ENCODE data around the gene FAM174C. TPM values are rescaled to one million over a fixed set of nuclear protein-coding genes. Genes with fewer than 3 reads are reported as not detected.

Gene FAM174C
- total and polyA plus RNA-seq, 2 of the 8 experiments (the other 6 are each of a cell fraction or from before 2014, with no cell fraction given), result 44.5 to 125 TPM

DNA sequence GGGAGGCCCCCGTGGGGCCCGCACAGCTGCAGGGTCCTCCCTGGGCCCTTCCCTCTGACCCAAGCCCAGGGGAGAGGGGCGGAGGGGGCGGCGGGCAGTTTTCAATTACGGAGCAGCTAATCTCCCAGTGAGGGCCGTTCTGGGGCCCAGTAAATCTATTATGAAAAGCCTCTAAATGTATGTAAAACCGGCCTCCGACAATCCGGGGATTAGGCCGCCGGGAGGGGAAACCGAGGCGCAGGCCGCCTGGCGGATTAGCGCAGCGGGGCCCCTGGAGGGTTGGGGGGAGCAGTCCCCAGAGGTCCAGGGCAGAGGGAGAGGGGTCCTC, 35.5 kb downstream of the FAM174C start:
- Histone ChIP-seq H2BK20ac (ENCODE audit: low read length) (no peak overlapping the region), H3K23me2 (ENCODE audit: low read depth, low read length) (no peaks in the 10 kb centered on the region), H3K27me3 (replicated peaks in 1 of 4; ENCODE audit: control insufficient read depth in 3 of 4, extremely low read depth in 1 of 4, insufficient read depth in 3 of 4, low read length in 3 of 4) (peaks cover 0 to 2% (median under 1%) of the 10 kb centered on the region in 4 experiments; a peak in 4 of 7 replicates), H2BK12ac (ENCODE audit: low read depth, low read length) (no peak overlapping the region), H3K56ac (replicated peaks; ENCODE audit: insufficient read length, low read depth, low read length) (no peak overlapping the region), H2AK5ac (ENCODE audit: low read depth, low read length) (no peak overlapping the region), H2BK5ac (ENCODE audit: low read depth, low read length) (no peak overlapping the region), H3K18ac (ENCODE audit: extremely low read depth, low read length) (no peak overlapping the region), H3K36me3 (ENCODE audit: control insufficient read depth in 2 of 4, insufficient read depth in 4 of 4, low read length in 3 of 4) (no peaks in the 10 kb centered on the region), H3K23ac (ENCODE audit: insufficient read length) (no peak overlapping the region), H3K4me3 (ENCODE audit: extremely low read depth in 1 of 4, insufficient read depth in 2 of 4, low read depth in 3 of 4, low read length in 4 of 4) (no peak overlapping the region), H3K4me2 (ENCODE audit: insufficient read depth in 1 of 2, low read depth in 2 of 2, low read length in 2 of 2) (no peak overlapping the region), H3K27ac (ENCODE audit: low read depth, low read length) (no peak overlapping the region), H2BK15ac (ENCODE audit: low read length) (no peak overlapping the region), H3K9ac (replicated peaks in 1 of 4; ENCODE audit: extremely low read depth in 1 of 4, low read depth in 3 of 4, low read length in 3 of 4) (no peak overlapping the region), H3K9me3 (ENCODE audit: insufficient read depth in 2 of 2, low read depth in 1 of 2, low read length in 1 of 2) (no peaks in the 10 kb centered on the region), H4K8ac (ENCODE audit: extremely low read depth, insufficient read depth, low read length) (no peak overlapping the region), H3K79me2 (ENCODE audit: control insufficient read depth in 1 of 2, insufficient read depth in 2 of 2, low read length in 2 of 2) (no peaks in the 10 kb centered on the region), H3K4me1 (replicated peaks in 1 of 4; ENCODE audit: control insufficient read depth in 3 of 4, insufficient read depth in 4 of 4, low read length in 3 of 4) (peaks cover 0 to 3% (median 0%) of the 10 kb centered on the region in 4 experiments; a peak in 2 of 7 replicates), H3K79me1 (ENCODE audit: low read depth, low read length) (no peaks in the 10 kb centered on the region), H3K4ac (replicated peaks; ENCODE audit: insufficient read length, low read depth, low read length) (no peak overlapping the region), H4K20me1 (replicated peaks in 1 of 2; ENCODE audit: control insufficient read depth in 1 of 2, insufficient read depth in 2 of 2, low read length in 2 of 2) (no peaks in the 10 kb centered on the region), H4K91ac (replicated peaks; ENCODE audit: insufficient read length, low read length) (no peak overlapping the region), H2BK120ac (replicated peaks; ENCODE audit: low read depth, low read length) (no peak overlapping the region), H2AFZ (ENCODE audit: low read length) (no peak overlapping the region), H4K5ac (ENCODE audit: insufficient read length, low read depth, low read length) (no peak overlapping the region), H3K14ac (ENCODE audit: insufficient read length) (no peak overlapping the region)
- FAIRE-seq (no peak), DNase-seq (ENCODE audit: low read depth in 1 of 2, low spot score in 2 of 2) (no peak)
- CTCF ChIA-PET (ENCODE audit: partially characterized antibody), result interaction anchor here (0.6 to 1.8 kb wide), 6 partner anchors 11 to 100 kb away, joined by 3 to 6 read pairs (median 4); no protein-coding TSS in a partner anchor
- WGBS, 2 experiments (ENCODE audit: extremely low coverage in 1 of 2, insufficient coverage in 1 of 2, insufficient read length in 1 of 2, insufficient replicate concordance in 2 of 2, low coverage in 1 of 2, low lambda C conversion rate in 2 of 2, missing lambda C conversion rate in 1 of 2), result 94% methylated on average over 14 of the region's 18 CpGs; no CpG with 5 or more reads in 1 of the 2 experiments
- POLR2A ChIA-PET (ENCODE audit: partially characterized antibody), result interaction anchor here (1.1 to 4.0 kb wide), 4 partner anchors 13 to 133 kb away, joined by 3 to 18 read pairs (median 4); partner anchors contain the start of gene CIRBP
- TF ChIP-seq KDM5A (IDR thresholded peaks at IDR 0.05; ENCODE audit: low read length), result no peak
- no peak for TF ChIP-seq TBP (IDR thresholded peaks at IDR 0.05; ENCODE audit: low read depth, low read length)
- TF ChIP-seq CTBP2 (IDR thresholded peaks at IDR 0.05; ENCODE audit: borderline replicate concordance, insufficient read depth, insufficient read length, low read length), result no peak
- TF ChIP-seq, protein P1, sequence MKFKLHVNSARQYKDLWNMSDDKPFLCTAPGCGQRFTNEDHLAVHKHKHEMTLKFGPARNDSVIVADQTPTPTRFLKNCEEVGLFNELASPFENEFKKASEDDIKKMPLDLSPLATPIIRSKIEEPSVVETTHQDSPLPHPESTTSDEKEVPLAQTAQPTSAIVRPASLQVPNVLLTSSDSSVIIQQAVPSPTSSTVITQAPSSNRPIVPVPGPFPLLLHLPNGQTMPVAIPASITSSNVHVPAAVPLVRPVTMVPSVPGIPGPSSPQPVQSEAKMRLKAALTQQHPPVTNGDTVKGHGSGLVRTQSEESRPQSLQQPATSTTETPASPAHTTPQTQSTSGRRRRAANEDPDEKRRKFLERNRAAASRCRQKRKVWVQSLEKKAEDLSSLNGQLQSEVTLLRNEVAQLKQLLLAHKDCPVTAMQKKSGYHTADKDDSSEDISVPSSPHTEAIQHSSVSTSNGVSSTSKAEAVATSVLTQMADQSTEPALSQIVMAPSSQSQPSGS (IDR thresholded peaks at IDR 0.05; ENCODE audit: low read length), result no peak
- no peak for TF ChIP-seq JUND (IDR thresholded peaks at IDR 0.05; ENCODE audit: low read length)
- no peak for TF ChIP-seq PHF8 (conservative IDR thresholded peaks at IDR 0.05; ENCODE audit: low read depth, low read length)
- TF ChIP-seq YY1 (IDR thresholded peaks at IDR 0.05; ENCODE audit: low read depth, low read length), result no peak
- no peak for TF ChIP-seq GTF2F1 (IDR thresholded peaks at IDR 0.05; ENCODE audit: borderline replicate concordance, low read depth, low read length)
- no peak for TF ChIP-seq BACH1 (IDR thresholded peaks at IDR 0.05; ENCODE audit: low read length)
- no peak for TF ChIP-seq CHD2 (IDR thresholded peaks at IDR 0.05; ENCODE audit: low read length)
- no peak for TF ChIP-seq SIRT6 (IDR thresholded peaks at IDR 0.05; ENCODE audit: low read length)
- no peak for TF ChIP-seq TEAD4 (IDR thresholded peaks at IDR 0.05; ENCODE audit: low read depth, low read length)
- TF ChIP-seq EGR1 (IDR thresholded peaks at IDR 0.05; ENCODE audit: borderline replicate concordance, low read depth, low read length), result no peak
- TF ChIP-seq ASH2L (IDR thresholded peaks at IDR 0.05; ENCODE audit: low read length), result no peak
- no peak for TF ChIP-seq SP1 (IDR thresholded peaks at IDR 0.05; ENCODE audit: low read depth, low read length)

Measured in H1 (cell line).